Spleen (tissue), 7 donors: ENCODE measurements around the gene RPL3.
A peak's percentile ranks its signal among the peaks of the same experiment; 100 is the strongest.

Experiments used
- POLR2A ChIP-seq, 3 donors: fragments of 450-650 bp; IDR thresholded peaks; one replicate each; pipeline ENCODE4 v1.5.1; 2017; ENCODE audit warnings: antibody characterized with exemption in 3 of 3, mild to moderate bottlenecking in 1 of 3
- TF ChIP-seq, protein P1 (sequence below), 11 experiments: fragments of 200-600 bp in 7 of 11; fragments of 450-650 bp in 4 of 11; sonication (generic) in 4 of 11; IDR thresholded peaks in 8 of 11; conservative IDR thresholded peaks in 3 of 11; 1 replicate in 7 of 11; 2 replicates in 4 of 11; pipeline versions ENCODE4 v1.4.0 to v1.8.0; 2016 to 2021; ENCODE audit warnings: antibody characterized with exemption in 11 of 11, inconsistent platforms in 4 of 11, mild to moderate bottlenecking in 1 of 11
- donor health status: DM: no; HTN: no; CAD: no; lungs with moderate emphysema.
- donor health status: DM: no; HTN: no; CAD: no.
- donor health status: DM: no; HTN: no; CAD: no.

GRCh38 chr22:39349506-39349966, 30.1 kb upstream of the RPL3 start:
- TF ChIP-seq, protein P1, sequence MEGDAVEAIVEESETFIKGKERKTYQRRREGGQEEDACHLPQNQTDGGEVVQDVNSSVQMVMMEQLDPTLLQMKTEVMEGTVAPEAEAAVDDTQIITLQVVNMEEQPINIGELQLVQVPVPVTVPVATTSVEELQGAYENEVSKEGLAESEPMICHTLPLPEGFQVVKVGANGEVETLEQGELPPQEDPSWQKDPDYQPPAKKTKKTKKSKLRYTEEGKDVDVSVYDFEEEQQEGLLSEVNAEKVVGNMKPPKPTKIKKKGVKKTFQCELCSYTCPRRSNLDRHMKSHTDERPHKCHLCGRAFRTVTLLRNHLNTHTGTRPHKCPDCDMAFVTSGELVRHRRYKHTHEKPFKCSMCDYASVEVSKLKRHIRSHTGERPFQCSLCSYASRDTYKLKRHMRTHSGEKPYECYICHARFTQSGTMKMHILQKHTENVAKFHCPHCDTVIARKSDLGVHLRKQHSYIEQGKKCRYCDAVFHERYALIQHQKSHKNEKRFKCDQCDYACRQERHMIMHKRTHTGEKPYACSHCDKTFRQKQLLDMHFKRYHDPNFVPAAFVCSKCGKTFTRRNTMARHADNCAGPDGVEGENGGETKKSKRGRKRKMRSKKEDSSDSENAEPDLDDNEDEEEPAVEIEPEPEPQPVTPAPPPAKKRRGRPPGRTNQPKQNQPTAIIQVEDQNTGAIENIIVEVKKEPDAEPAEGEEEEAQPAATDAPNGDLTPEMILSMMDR (IDR thresholded peaks at IDR 0.05 in 8 of 11, conservative IDR thresholded peaks at IDR 0.05 in 3 of 11), result peak in 1 of 11 experiments; percentile 6
- TF ChIP-seq POLR2A (IDR thresholded peaks at IDR 0.05), result no peak
